Panc1 (cell line): Measurements from ENCODE around the gene KIAA1614. TPM values are rescaled to one million over a fixed set of nuclear protein-coding genes. Genes with fewer than 3 reads are reported as not detected.

Experiments
- ATAC-seq: fragments of 200-7000 bp; cut with Tn5 transposase; 2 replicates; pipeline ENCODE4 v1.9.1; 2020; ENCODE audit warnings: mild to moderate bottlenecking, moderate library complexity
- BruUV-seq: library from RNA; stranded (reverse); fragments of 400-500 nt; replicated peaks from 2 replicates; lab custom pipeline; 2021; lab: Mats Ljungman, UMichigan
- CTCF ChIA-PET: fragments of 300-600 bp; sonication (Branson Sonifier 250); formaldehyde crosslinking; loops from one replicate; lab custom pipeline; 2022; ENCODE audit warnings: antibody characterized with exemption; lab: Charles Lee
- POLR2A ChIA-PET: fragments of 300-600 bp; sonication (Branson Sonifier 250); formaldehyde crosslinking; loops from one replicate; lab custom pipeline; 2022; ENCODE audit warnings: antibody characterized with exemption; lab: Charles Lee
- DNase-seq: peaks from one replicate; pipeline ENCODE4 v3.0.0-alpha.2; 2010; ENCODE audit warnings: low read depth, low spot score
- H3K27ac ChIP-seq: 2 replicates; pipeline ENCODE4 v1.5.1; 2011; ENCODE audit warnings: mild to moderate bottlenecking, low read length, inconsistent platforms
- H3K27me3 ChIP-seq: fragments of 200-500 bp; sonication (Bioruptor generic); 2 replicates; pipeline ENCODE4 v1.6.0; 2014; ENCODE audit warnings: low read length, inconsistent platforms; ENCODE audit not compliant: control insufficient read depth, insufficient read depth
- H3K36me3 ChIP-seq: fragments of 200-500 bp; sonication (Bioruptor generic); 2 replicates; pipeline ENCODE4 v1.5.1; 2014; ENCODE audit warnings: inconsistent platforms, mild to moderate bottlenecking, low read length, moderate library complexity; ENCODE audit not compliant: control insufficient read depth, insufficient read depth
- H3K4me1 ChIP-seq: 2 replicates; pipeline ENCODE4 v1.5.1; 2011; ENCODE audit warnings: inconsistent platforms, mild to moderate bottlenecking, low read length, moderate library complexity; ENCODE audit not compliant: control insufficient read depth, insufficient read depth
- H3K4me3 ChIP-seq, 2 experiments: 2 replicates each; pipeline ENCODE4 v1.5.1; 2011 to 2012; ENCODE audit warnings: low read depth in 2 of 2, low read length in 2 of 2, mild to moderate bottlenecking in 2 of 2, inconsistent platforms in 1 of 2, moderate library complexity in 1 of 2
- H3K9me3 ChIP-seq: fragments of 200-500 bp; sonication (Bioruptor generic); 2 replicates; pipeline ENCODE4 v1.5.1; 2014; ENCODE audit warnings: low read depth, mild to moderate bottlenecking, inconsistent platforms, low read length, moderate library complexity; ENCODE audit not compliant: control insufficient read depth, insufficient read depth
- CTCF ChIP-seq: fragments of 450-650 bp; IDR thresholded peaks from 2 replicates; pipeline ENCODE4 v1.5.1; 2017; ENCODE audit warnings: mild to moderate bottlenecking
- POLR2AphosphoS5 ChIP-seq: IDR thresholded peaks from 2 replicates; pipeline ENCODE4 v1.6.1; 2012; ENCODE audit warnings: mild to moderate bottlenecking, low read depth, low read length, moderate library complexity
- REST ChIP-seq, 2 experiments: IDR thresholded peaks; 2 replicates each; pipeline ENCODE4 v1.6.1; 2011 to 2012; ENCODE audit warnings: low read depth in 2 of 2, control low read depth in 1 of 2, low read length in 1 of 2, mild to moderate bottlenecking in 1 of 2, moderate library complexity in 1 of 2; ENCODE audit not compliant: insufficient read depth in 1 of 2
- SIN3A ChIP-seq: IDR thresholded peaks from 2 replicates; pipeline ENCODE4 v1.6.1; 2012; ENCODE audit warnings: low read depth, mild to moderate bottlenecking, low read length, moderate library complexity, borderline replicate concordance; ENCODE audit not compliant: insufficient read depth
- TCF7L2 ChIP-seq: IDR thresholded peaks from 2 replicates; pipeline ENCODE4 v1.6.1; 2011; ENCODE audit warnings: mild to moderate bottlenecking, low read depth, low read length, inconsistent platforms
- in situ Hi-C: cut with HindIII; loops from 2 replicates; pipeline ENCODE4 v1.10.0; 2016; ENCODE audit warnings: low sequenced_read_pairs, low pct_unique_long_range_greater_than_20kb
- intact Hi-C: fragments of 100-400 bp; cut with micrococcal nuclease; formaldehyde crosslinking; loops from one replicate; pipeline ENCODE4 v1.10.0; 2022; ENCODE audit not compliant: unreplicated experiment
- total RNA-seq: library from RNA; stranded (reverse); gene quantifications from one replicate; pipeline ENCODE4 v1.2.1, GENCODE V29; 2021; ENCODE audit not compliant: unreplicated experiment

Gene KIAA1614
- total RNA-seq, 1 experiment from 2014 or later = 0.80 TPM

- ATAC-seq = no peak
- CTCF ChIA-PET = no interaction called here
Observed at GRCh38 chr1:180888870-180889269, 23.8 kb upstream of the KIAA1614 start.

GRCh38 chr1:180889325-180889724, 23.4 kb upstream of the KIAA1614 start:
- in situ Hi-C loops (no loop called here), intact Hi-C loops (no loop called here)
- Histone ChIP-seq H3K9me3 (no peaks in the 10 kb centered on the region), H3K27ac (no peak overlapping the region), H3K4me3 (no peak overlapping the region), H3K27me3 (no peaks in the 10 kb centered on the region), H3K36me3 (no peaks in the 10 kb centered on the region), H3K4me1 (no peaks in the 10 kb centered on the region)
- BruUV-seq = no TSS peak
- ChIA-PET POLR2A (no interaction called here), CTCF (interaction anchor here (0.7 kb wide), 1 partner anchor 276 kb away, joined by 4 read pairs; no protein-coding TSS in a partner anchor)
- DNase-seq = no peak
- TF ChIP-seq REST (IDR thresholded peaks at IDR 0.05; ENCODE audit: insufficient read depth in 1 of 2, low read depth in 2 of 2, low read length in 1 of 2) (no peak), TCF7L2 (no peak), SIN3A (no peak), POLR2AphosphoS5 (no peak), CTCF (no peak)
- ATAC-seq = no peak

More at GRCh38 chr1:180888870-180889269, 23.8 kb upstream of the KIAA1614 start:
- Histone ChIP-seq H3K36me3 (no peaks in the 10 kb centered on the region), H3K4me1 (no peaks in the 10 kb centered on the region), H3K9me3 (no peaks in the 10 kb centered on the region), H3K4me3 (no peak overlapping the region), H3K27me3 (no peaks in the 10 kb centered on the region), H3K27ac (no peak overlapping the region)
- no peak for DNase-seq
- intact Hi-C loops = no loop called here
- in situ Hi-C loops = no loop called here
- TF ChIP-seq CTCF (no peak), SIN3A (no peak)
- POLR2A ChIA-PET = no interaction called here
- BruUV-seq = no TSS peak
